GM18519 (cell line): ENCODE measurements around the gene LITAFD.
"Not testable (repeated sequence)": the region's sequence is repeated elsewhere in the genome, so short reads cannot be mapped to it uniquely, and the experiment has no call there.

ENCODE experiments used
- ATAC-seq: cut with Tn5 transposase; IDR thresholded peaks from one replicate; pipeline ENCODE4 v1.9.1; 2021; ENCODE audit warnings: mild to moderate bottlenecking, moderate library complexity; ENCODE audit not compliant: unreplicated experiment, low FRiP score

LITAFD gene

GRCh38 chr16:8869212-8869987 lies 12.8 kb upstream of the LITAFD start:
- no peak for ATAC-seq

GRCh38 chr16:8869988-8870241 lies 12.2 kb upstream of the LITAFD start:
- ATAC-seq = not testable (repeated sequence)

- no peak for ATAC-seq
Observed at GRCh38 chr16:8872071-8872470, 10.1 kb upstream of the LITAFD start.

DNA sequence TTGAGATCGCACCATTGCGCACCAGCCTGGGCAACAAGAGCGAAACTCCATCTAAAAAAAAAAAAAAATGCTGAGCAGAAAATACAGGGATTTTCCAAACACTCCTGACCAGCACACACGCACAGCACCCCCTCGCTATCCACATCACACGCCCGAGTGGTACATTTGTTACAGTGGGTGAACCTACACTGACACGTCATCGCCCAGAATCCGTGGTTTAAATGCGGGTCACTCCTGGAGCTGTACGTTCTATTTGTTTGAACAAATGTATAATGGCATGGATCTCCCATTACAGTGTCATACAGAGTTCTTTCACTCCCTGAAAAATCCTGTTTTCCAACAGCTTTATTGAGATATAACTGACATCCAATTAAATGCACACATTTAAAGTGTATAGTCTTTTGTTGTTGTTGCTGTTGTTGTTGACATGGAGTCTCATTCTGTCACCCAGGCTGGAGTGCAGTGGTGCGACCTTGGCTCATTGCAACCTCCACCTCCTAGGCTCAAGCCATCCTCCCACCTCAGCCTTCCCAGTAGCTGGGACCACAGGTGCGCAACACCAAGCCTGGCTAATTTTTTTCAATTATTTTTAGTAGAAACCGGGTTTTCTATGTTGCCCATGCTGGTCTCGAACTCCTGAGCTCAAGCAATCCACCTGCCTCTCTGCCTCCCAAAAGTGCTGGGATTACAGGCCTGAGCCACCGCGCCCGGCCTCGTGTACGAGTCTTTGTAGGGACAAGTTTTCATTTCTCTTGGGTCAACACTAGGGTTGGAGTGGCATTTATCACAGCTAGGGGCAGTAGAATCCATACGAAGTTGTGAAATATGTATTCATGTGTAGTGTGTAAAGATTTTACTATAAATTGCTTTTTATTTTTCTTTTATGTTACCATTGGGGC lies 8.9 kb upstream of the LITAFD start:
- no peak for ATAC-seq

DNA sequence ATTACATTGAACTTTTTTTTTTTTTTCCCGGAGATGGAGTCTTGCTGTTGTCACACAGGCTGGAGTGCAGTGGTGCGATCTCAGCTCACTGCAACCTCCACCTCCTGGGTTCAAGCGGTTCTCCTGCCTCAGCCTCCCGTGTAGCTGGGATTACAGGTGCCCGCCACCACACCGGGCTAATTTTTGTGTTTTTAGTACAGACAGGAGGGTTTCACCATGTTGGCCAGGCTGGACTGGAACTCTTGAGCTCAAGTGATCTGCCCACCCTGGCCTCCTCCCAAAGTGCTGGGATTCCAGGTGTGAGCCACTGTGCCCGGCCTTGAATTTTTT lies 8.3 kb upstream of the LITAFD start:
- not testable (repeated sequence) for ATAC-seq

DNA sequence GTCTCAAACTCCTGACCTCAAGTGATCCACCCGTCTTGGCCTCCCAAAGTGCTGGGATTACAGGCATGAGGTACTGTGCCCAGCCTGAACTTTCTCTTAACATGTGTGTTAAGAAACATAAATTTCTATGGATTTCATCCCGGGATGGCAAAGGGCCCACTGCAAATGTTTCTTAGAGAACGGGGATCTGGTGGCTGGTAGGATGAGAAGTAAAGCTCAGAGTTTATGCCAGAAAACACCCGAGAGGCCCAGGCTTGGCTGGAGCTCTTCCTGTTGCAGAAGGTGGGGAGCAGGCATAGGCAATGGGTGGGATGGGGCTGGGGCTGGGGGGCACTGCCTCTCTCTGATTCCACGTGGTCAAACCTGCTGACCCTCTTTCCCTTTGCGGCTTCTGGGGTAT lies 7.8 kb upstream of the LITAFD start:
- ATAC-seq = no peak

DNA sequence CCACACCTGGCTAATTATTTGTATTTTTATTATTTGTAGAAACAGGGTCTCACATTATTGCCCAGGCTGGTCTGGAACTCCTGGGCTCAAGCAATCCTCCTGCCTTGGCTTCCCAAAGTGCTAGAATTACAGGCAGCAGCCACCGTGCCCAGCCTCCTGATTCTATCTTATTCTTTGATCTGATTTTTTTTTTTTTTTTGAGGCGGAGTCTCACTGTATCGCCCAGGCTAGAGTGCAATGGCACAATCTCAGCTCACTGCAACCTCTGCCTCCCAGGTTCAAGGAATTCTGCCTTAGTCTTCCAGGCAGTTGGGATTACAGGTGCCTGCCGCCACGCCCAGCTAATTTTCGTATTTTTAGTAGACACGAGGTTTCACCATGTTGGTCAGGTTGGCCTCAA lies 6.8 kb upstream of the LITAFD start:
- ATAC-seq = not testable (repeated sequence)

GRCh38 chr16:8877894-8878522 lies 4.1 kb upstream of the LITAFD start:
- no peak for ATAC-seq

GRCh38 chr16:8878523-8878911 lies 3.6 kb upstream of the LITAFD start:
- ATAC-seq = no peak

GRCh38 chr16:8880839-8881510 lies 1.2 kb upstream of the LITAFD start:
- no peak for ATAC-seq

DNA sequence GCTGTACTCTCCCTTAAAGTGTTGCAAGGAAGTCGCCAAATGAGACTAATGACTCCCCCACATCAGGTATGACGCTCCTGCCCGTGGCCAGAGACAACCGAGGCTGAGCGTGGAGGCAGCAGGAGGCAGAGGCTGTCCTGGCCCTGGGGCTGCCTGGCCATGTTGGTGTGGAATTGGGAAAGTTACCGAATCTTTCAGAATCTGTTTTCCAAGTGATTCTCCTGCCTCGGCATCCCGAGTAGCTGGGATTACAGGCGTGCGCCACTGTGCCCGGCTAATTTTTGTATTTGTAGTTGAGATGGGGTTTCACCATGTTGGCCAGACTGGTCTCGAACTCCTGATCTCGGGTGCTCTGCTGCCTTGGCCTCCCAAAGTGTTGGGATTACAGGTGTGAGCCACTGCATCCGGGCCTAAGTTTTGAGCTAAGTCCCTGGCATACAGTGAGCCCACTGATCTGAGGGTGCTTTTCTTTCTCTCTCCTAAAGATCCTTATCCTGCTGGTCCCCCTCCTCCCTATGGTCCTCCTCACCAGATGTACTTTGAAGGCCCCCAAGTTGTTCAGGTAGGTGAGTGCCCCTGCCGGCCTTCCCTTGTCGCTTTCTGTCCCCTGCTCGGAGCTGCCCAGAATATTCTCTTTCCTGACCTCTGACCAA lies 700 bp downstream of the LITAFD start:
- ATAC-seq = no peak

DNA sequence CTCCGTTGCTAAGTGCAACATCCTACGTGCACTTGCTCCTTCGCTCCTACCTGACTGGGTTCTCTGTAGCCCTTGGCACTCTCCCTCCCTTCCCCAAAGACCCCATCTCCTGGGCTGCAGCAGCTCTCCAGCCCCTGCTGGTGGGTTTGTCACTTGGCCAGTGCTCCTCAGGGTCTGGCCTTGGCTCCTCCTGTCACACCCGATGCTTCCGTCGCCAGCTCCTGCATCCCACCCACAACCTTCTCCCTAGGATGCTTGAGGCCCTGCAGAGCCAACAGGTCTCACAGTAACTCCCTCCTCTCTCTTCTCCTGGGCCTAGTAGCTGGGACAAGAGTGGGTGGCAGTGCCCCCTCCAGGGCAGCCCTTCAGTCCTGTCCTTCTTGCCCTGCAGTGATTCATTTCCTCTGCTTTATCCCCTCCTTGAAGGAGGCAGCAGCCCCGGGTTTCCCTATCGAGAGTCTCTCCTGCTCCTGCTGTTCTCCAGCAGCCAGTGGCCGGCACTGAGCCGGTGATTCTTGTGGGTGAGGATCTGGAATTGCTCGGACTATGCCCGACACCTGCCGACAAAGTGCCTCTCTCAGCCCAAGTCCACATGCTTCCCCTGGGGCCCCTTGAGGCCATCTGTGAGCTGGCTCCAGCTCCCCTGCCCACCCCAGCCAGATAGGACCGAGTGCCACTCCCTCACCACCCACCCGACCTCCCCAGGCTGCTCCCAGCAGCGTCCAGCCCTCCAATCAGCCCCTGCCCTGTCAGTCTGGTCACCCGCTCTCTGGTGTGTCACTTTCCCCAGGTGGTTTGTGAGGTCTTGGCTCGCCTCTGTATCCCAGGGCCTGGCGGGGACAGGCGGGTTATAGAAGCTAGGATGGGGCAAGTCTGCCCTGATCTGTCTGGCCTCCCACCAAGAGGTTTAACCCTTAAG lies 3.8 kb downstream of the LITAFD start:
- ATAC-seq = no peak

- ATAC-seq = no peak
Observed at GRCh38 chr16:8886593-8887430, 4.7 kb downstream of the LITAFD start.

DNA sequence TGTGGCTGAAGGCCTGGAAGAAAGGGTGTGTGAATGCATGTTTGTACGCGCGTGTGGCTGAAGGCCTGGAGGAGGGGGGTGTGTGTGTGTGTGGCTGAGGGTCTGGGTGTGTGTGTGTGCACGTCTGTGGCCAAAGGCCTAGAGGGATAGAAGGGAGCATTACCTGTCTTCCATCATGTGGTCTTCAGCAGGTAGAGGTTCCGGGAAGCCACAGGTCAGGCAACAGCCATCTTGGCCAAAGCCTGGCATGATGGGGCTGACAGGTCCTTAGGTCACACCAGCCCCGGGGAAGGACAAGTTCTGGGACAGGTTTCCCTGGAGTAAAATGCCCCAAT lies 5.2 kb downstream of the LITAFD start:
- no peak for ATAC-seq

DNA sequence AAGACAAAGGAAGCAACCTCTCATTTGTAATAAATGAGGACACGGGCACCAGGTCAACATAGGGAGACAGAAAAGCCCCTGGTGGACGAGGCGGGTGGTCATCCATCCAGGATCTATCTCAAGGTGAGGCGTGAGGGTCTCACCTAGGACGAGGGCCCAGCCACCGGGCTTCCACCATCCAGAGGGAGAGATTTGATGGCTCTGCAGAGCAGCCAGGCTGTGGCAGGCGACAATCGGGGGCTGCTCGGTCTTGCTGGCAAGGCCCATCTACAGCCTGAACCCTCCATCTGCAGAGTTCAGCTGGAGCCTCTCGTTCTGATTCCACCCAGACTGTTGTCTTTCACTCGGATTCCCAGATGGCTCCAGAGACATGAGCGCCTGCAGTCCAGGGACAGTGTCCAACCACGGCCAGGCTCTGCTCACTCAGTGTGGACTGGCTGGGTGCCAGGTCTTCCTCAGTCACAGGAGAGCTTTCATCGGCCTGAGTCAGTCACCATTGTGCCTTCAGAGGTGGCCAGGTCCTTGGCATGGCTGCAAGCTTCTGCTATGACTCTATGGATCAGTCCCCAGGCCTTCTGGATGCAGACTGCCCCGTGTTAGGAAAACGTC lies 5.9 kb downstream of the LITAFD start:
- no peak for ATAC-seq

GRCh38 chr16:8888951-8889892 lies 7.1 kb downstream of the LITAFD start:
- ATAC-seq = no peak

DNA sequence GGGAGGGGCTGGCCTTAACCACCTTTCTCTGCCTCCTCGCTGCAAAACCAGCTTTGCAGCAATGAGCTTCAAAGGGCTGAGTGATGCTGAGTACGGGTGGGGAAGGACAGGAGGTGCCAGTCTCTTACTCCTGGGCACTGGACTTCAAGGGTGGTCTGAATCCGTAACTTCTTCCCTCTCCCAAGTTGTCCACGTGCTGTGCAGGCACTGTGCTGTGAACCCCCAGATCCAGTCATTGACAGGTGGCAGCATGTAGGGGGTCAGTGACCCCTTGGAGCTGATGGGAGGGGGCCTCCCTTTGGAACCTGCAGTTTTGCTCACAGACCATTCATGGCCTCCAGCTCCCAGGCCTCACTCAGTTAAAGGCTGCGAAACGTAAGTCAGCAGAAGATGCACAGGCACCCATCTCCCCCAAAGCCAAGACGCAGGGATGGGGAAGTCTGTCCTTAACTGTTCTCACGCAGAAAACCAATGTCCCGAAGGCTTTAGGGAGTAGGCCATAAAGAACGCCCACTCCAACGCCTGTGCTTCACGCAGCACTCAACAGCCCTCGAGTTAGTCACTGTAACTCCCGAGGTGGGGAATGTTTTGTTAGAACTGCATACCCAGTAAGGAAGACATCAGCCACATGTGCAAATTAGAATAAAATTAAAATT lies 7.9 kb downstream of the LITAFD start:
- ATAC-seq = no peak
